IPS-NIHi7 (cell line): ENCODE results near the gene NFX1.
"Not testable (repeated sequence)": the region's sequence is repeated elsewhere in the genome, so short reads cannot be mapped to it uniquely, and the experiment has no call there.

Experiments used
- DNase-seq: peaks from one replicate; pipeline ENCODE4 v3.0.0; 2012; ENCODE audit warnings: mixed read lengths; ENCODE audit errors: extremely low spot score

Gene NFX1

GRCh38 chr9:33364127-33364526, 73.8 kb downstream of the NFX1 start:
- no peak for DNase-seq

DNA sequence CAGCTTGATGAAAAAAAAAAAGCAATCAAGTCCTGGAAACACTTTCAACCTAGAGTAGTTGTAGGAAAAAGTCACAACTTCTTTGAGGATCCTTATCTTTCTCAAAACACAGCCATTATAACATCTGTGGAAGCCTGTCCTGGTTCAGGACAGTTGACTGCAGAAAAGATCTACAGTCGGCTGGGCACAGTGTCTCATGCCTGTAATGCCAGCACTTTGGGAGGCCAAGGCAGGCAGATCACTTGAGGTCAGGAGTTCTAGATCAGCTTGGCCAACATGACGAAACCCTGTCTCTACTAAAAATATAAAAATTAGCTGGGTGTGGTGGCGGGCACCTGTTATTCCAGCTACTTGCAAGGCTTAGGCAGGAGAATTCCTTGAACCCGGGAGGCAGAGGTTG, 74.5 kb downstream of the NFX1 start:
- DNase-seq: not testable (repeated sequence)

DNA sequence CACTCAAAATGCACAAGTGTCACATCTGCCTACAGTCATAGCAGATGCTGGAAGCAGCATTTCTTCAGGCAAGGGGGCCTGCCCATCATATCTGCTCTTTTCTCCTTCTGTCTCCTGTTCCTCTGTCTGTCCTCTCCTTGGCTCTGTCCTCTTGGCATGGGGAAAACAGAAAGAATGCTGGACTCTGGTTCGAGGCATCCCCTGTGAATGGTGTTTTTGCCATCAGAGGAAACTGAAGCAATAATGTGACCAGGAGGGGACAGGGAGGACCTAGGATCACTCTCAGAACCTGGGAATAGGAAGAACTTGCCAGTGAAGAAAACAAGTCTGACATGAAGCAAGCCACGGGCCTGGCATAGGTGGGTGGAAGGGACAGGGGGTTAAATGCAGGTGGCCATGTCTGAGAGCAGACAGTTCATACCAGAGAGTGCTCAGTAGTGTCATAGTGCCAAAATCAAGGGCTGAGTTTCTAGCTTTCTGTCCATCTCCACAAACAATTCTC, 76.7 kb downstream of the NFX1 start:
- no peak for DNase-seq

GRCh38 chr9:33372900-33373299, 82.6 kb downstream of the NFX1 start:
- no peak for DNase-seq

GRCh38 chr9:33374190-33374589, 83.9 kb downstream of the NFX1 start:
- DNase-seq: no peak

DNA sequence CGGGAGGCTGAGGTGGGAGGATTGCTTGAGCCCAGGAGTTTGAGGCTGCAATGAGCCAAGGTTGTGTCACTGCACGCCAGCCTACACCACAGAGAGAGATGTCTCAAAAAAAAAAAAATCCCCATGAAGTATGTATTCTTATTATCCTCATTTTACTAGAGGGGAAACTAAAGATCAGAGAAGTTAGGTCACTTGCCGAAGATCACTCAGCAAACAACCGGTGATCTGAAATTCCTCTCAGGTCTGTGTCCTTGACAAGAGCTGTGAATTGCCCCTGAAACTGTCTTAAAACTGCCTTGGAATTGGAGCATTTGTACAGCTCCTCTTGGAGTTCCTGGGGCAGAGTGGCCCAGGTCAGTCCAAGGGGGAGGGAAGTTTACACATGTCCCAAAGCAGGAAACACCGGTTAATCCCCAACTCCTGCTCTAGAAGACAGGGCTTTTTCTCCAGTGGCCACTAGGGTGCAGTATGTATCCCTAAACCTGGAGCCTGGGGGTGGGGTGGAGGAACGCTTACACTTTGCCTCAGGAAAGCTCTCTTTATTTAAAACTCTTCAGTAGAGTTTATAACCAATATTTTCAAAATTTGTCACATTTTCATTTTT, 84.4 kb downstream of the NFX1 start:
- peak; percentile 84 for DNase-seq

DNA sequence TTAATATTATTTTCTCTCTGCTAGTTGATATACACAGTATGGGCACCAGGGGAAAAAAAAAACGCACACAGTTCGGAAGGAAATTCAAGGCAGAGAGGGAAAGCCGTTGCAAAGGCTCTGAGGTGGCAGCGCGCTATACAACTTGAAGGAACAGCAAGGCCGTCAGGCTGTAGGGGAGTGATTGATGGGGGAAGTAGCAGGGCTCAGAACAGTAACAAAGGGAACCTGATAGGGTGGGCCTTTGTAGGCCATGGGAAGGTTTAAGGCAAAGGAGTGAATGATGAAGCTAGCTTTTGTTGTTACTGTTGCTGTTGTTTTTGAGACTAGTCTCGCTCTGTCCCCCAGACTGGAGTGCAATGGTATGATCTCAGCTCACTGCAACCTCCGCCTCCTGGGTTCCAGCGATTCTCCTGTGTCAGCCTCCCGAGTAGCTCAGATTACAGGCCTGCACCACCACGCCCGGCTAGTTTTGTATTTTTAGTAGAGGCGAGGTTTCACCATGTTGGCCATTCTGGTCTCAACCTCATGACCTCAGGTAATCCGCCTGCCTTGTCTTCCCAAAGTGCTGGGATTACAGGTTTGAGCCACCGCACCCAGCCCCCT, 85.0 kb downstream of the NFX1 start:
- peak; percentile 41 for DNase-seq

- no peak for DNase-seq
Observed at GRCh38 chr9:33375841-33376321, 85.6 kb downstream of the NFX1 start.

- DNase-seq: no peak
Observed at GRCh38 chr9:33377089-33377715, 86.9 kb downstream of the NFX1 start.

DNA sequence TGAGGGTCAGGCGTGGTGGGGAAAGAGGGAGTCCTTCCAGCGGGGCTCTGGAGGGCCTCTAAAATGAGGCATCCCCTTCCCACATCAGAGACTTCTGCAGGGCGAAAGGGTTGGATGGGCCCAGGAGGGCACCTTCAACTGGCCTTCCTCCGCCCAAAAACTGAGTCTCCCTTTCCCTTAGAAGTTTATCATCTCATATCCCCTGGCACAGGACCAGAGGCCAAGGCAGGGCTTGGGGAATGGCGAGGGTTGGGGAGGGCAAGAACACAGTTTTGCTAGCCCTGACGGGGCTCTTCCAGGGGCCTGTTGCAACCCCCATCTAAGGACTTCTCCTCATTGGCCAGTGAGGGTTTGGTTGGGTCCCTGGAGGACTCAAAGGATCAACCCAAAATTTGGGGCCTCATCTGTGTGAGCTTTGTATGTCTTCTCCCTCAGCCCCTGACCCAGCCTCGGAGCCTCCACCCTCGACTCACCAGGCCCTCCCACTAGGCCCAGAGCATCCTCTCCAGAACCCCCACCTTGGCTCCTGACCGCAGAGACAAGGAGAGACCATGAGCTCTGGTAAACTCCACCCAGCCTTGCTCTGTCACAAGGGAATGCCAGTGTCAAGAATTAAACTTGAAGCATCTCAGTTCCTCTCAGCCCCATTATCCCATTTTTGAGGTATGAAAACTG, 87.9 kb downstream of the NFX1 start:
- DNase-seq: no peak

DNA sequence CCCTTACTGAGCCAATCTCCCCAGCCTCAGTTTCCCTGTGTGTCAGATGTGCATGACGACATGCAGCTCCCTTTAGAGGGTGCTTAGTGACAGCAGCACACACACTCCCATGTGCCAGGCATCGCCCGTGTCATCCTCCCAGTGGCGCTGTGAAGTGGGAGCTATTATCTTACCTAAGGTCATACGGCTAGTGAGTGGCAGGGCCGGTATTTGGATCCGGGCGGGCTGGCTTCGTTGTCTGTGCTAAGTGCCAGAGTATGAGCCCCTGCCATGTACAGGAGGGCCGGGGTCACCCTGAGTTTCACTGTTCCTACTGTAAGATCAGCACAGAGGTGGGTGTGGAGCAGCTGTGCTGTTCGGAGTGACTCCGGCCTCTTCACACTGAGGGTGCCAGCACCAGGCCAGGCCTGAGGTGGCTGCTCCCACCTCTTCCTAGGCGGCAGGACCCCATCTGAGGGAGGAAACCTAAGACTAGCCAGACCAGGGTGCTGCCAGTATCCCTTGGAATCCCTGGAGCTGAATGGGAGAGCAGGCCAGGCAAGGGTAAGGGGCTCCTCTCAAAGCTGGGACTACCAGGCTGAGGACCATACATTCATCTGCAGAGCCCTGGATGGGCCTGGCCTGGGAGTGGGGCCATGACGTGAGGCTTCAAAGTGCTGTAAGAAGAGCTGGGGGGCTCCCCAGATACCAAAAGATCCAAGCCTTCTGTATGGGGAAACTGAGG, 89.5 kb downstream of the NFX1 start:
- no peak for DNase-seq

DNA sequence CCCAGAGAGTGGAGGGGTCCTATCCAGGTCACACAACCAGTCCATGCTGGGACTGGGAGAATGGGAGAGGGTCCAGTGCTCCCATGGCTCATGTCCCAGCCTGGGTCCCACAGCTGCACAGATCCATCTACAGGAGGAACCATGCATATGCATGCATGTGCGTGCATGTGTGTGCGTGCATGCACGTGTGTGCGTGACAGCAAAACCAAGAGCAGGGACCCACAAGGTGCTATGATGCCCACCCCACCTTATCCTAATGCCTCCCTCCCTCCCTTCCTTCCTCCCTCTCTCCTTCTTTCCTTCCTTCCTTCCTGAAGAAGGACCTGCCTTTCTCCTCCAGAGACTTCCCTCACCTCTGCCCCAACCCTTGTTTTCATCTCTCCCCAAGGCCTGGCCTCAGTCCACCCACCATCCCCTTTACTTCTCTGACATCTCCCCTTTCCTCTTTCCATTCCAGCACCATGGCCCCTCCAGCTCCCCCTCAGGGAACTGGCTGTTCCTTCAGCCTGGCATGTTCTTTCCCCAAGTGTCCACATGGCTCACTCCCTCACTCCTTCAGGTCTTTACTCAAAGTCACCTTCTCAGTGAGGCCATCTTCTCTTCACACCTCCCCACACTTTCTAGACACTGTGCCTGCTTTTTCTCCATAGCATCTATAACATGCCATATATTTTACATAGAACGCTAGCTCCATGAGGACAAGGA, 90.2 kb downstream of the NFX1 start:
- DNase-seq: no peak

DNA sequence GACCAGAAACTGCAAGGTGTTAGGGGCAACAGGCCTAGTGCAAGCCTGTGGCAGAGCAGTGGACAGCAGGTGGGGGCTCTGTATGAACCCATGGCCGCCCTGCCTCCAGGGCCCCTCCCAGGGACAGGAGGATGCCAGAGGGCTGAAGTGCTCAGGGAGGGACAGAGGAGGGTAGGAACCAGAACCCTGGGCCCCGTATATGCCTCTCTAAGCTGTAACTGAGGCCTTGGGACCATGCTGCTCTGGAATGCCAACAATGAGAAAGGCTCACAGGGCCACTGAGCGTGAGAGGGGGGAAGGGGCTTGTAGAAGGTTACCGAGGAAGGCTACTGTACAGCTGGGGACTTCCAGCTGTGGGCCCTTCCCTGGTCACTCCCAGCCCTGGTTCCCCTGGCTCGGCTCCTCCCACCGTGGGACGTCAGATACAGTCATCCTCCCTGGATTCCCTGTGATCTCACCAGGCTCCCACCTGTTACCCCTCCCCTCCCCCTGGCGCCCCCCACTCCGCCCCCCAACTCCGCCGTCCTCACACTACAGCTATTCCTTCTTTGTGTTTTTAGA, 91.0 kb downstream of the NFX1 start:
- DNase-seq: peak; percentile 83

DNA sequence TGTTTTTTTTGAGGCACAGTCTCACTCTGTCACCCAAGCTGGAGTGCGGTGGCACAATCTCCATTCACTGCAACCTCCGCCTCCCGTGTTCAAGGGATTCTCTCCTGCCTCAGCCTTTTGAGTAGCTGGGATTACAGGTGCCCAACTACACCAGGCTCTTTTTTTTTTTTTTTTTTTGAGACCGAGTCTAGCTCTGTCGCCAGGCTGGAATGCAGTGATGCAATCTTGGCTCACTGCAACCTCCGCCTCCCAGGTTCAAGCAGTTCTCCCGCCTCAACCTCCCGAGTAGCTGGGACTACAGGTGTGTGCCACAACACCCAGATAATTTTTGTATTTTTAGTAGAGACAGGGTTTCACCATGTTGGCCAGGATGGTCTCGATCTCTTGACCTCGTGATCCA, 92.1 kb downstream of the NFX1 start:
- DNase-seq: not testable (repeated sequence)

DNA sequence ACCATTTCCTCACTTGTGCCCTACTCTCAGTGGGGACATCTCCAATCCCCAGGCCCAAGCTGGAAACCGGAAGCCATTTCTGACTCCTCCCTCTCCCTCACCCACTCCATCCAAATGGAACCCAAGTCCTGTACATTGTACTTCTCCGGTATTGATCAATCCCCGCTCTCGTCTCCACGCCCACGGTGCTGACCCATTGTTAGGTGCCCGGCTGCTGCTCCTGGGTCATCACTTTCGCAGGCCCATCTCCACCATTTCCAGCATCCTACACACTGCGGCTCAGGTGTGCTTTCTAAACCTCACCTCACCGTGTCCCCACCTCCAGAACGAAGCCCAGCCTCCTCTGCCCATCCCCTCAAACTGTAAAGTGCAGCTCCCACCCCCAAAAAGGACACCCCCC, 93.1 kb downstream of the NFX1 start:
- DNase-seq: not testable (repeated sequence)

- not testable (repeated sequence) for DNase-seq
Observed at GRCh38 chr9:33385536-33385935, 95.2 kb downstream of the NFX1 start.

- DNase-seq: not testable (repeated sequence)
Observed at GRCh38 chr9:33385979-33386640, 95.8 kb downstream of the NFX1 start.

- DNase-seq: not testable (repeated sequence)
Observed at GRCh38 chr9:33386641-33386996, 96.3 kb downstream of the NFX1 start.

GRCh38 chr9:33386998-33387397, 96.7 kb downstream of the NFX1 start:
- not testable (repeated sequence) for DNase-seq
